ENCODE data around the gene FOXK2.

Gene FOXK2

GRCh38 chr17:82623707-82624106 lies 104.2 kb downstream of the FOXK2 start:
- TF ChIP-seq EP300 (IDR thresholded peaks at IDR 0.05; ENCODE audit: borderline replicate concordance), result no peak
- no peak for TF ChIP-seq CEBPB (IDR thresholded peaks at IDR 0.05)
- TF ChIP-seq ZBTB7A (IDR thresholded peaks at IDR 0.05; ENCODE audit: low read depth), result no peak
- TF ChIP-seq USF1 (IDR thresholded peaks at IDR 0.05), result no peak
- TF ChIP-seq TAF1 (IDR thresholded peaks at IDR 0.05; ENCODE audit: low read depth), result no peak
- no peak for TF ChIP-seq NFIC (IDR thresholded peaks at IDR 0.05)
- TF ChIP-seq RAD21 (IDR thresholded peaks at IDR 0.05; ENCODE audit: low read depth), result no peak
- TF ChIP-seq REST (IDR thresholded peaks at IDR 0.05; ENCODE audit: low read depth), result no peak
- no peak for TF ChIP-seq FOXM1 (IDR thresholded peaks at IDR 0.05; ENCODE audit: borderline replicate concordance, low read depth)
- TF ChIP-seq CREB1 (IDR thresholded peaks at IDR 0.05; ENCODE audit: low read depth), result no peak
- TF ChIP-seq MAX (IDR thresholded peaks at IDR 0.05), result no peak
- no peak for TF ChIP-seq YY1 (IDR thresholded peaks at IDR 0.05; ENCODE audit: low read depth)
- no peak for TF ChIP-seq EGR1 (IDR thresholded peaks at IDR 0.05)
- TF ChIP-seq TCF12 (IDR thresholded peaks at IDR 0.05; ENCODE audit: low read depth), result no peak
- no peak for TF ChIP-seq TEAD4 (IDR thresholded peaks at IDR 0.05)

GRCh38 chr17:82627405-82627804 lies 107.9 kb downstream of the FOXK2 start:
- no peak for TF ChIP-seq RAD21 (IDR thresholded peaks at IDR 0.05; ENCODE audit: low read depth)
- no peak for TF ChIP-seq EP300 (IDR thresholded peaks at IDR 0.05; ENCODE audit: borderline replicate concordance)
- TF ChIP-seq YY1 (IDR thresholded peaks at IDR 0.05; ENCODE audit: low read depth), result no peak
- no peak for TF ChIP-seq NFIC (IDR thresholded peaks at IDR 0.05)
- TF ChIP-seq CEBPB (IDR thresholded peaks at IDR 0.05), result no peak
- no peak for TF ChIP-seq TAF1 (IDR thresholded peaks at IDR 0.05; ENCODE audit: low read depth)
- TF ChIP-seq TEAD4 (IDR thresholded peaks at IDR 0.05), result no peak
- no peak for TF ChIP-seq TCF12 (IDR thresholded peaks at IDR 0.05; ENCODE audit: low read depth)
- TF ChIP-seq MAX (IDR thresholded peaks at IDR 0.05), result no peak
- no peak for TF ChIP-seq FOXM1 (IDR thresholded peaks at IDR 0.05; ENCODE audit: borderline replicate concordance, low read depth)

GRCh38 chr17:82629748-82630147 lies 110.2 kb downstream of the FOXK2 start:
- TF ChIP-seq CEBPB (IDR thresholded peaks at IDR 0.05) (no peak), RAD21 (IDR thresholded peaks at IDR 0.05; ENCODE audit: low read depth) (no peak), TCF12 (IDR thresholded peaks at IDR 0.05; ENCODE audit: low read depth) (no peak), EP300 (IDR thresholded peaks at IDR 0.05; ENCODE audit: borderline replicate concordance) (no peak), YY1 (IDR thresholded peaks at IDR 0.05; ENCODE audit: low read depth) (no peak), TAF1 (IDR thresholded peaks at IDR 0.05; ENCODE audit: low read depth) (no peak)

- TF ChIP-seq TEAD4 (IDR thresholded peaks at IDR 0.05) (no peak), TAF1 (IDR thresholded peaks at IDR 0.05; ENCODE audit: low read depth) (no peak), RAD21 (IDR thresholded peaks at IDR 0.05; ENCODE audit: low read depth) (no peak), CEBPB (IDR thresholded peaks at IDR 0.05) (no peak), NFIC (IDR thresholded peaks at IDR 0.05) (no peak), FOXM1 (IDR thresholded peaks at IDR 0.05; ENCODE audit: borderline replicate concordance, low read depth) (no peak), ZBTB7A (IDR thresholded peaks at IDR 0.05; ENCODE audit: low read depth) (no peak), MAX (IDR thresholded peaks at IDR 0.05) (no peak), CREB1 (IDR thresholded peaks at IDR 0.05; ENCODE audit: low read depth) (no peak), EP300 (IDR thresholded peaks at IDR 0.05; ENCODE audit: borderline replicate concordance) (no peak), EGR1 (IDR thresholded peaks at IDR 0.05) (no peak), YY1 (IDR thresholded peaks at IDR 0.05; ENCODE audit: low read depth) (no peak), TCF12 (IDR thresholded peaks at IDR 0.05; ENCODE audit: low read depth) (no peak), REST (IDR thresholded peaks at IDR 0.05; ENCODE audit: low read depth) (no peak), USF1 (IDR thresholded peaks at IDR 0.05) (no peak)
These were observed 110.7 kb downstream of the FOXK2 start for GRCh38 chr17:82630212-82630611.

GRCh38 chr17:82631544-82631943 lies 112.0 kb downstream of the FOXK2 start:
- no peak for TF ChIP-seq CEBPB (IDR thresholded peaks at IDR 0.05)
- no peak for TF ChIP-seq MAX (IDR thresholded peaks at IDR 0.05)
- TF ChIP-seq ZBTB7A (IDR thresholded peaks at IDR 0.05; ENCODE audit: low read depth), result no peak
- TF ChIP-seq FOXM1 (IDR thresholded peaks at IDR 0.05; ENCODE audit: borderline replicate concordance, low read depth), result no peak
- TF ChIP-seq TEAD4 (IDR thresholded peaks at IDR 0.05), result no peak
- no peak for TF ChIP-seq TAF1 (IDR thresholded peaks at IDR 0.05; ENCODE audit: low read depth)
- TF ChIP-seq NFIC (IDR thresholded peaks at IDR 0.05), result no peak
- TF ChIP-seq YY1 (IDR thresholded peaks at IDR 0.05; ENCODE audit: low read depth), result no peak
- TF ChIP-seq REST (IDR thresholded peaks at IDR 0.05; ENCODE audit: low read depth), result no peak
- TF ChIP-seq EGR1 (IDR thresholded peaks at IDR 0.05), result no peak
- no peak for TF ChIP-seq TCF12 (IDR thresholded peaks at IDR 0.05; ENCODE audit: low read depth)
- no peak for TF ChIP-seq EP300 (IDR thresholded peaks at IDR 0.05; ENCODE audit: borderline replicate concordance)
- TF ChIP-seq RAD21 (IDR thresholded peaks at IDR 0.05; ENCODE audit: low read depth), result no peak
- TF ChIP-seq USF1 (IDR thresholded peaks at IDR 0.05), result no peak
- no peak for TF ChIP-seq CREB1 (IDR thresholded peaks at IDR 0.05; ENCODE audit: low read depth)
